Activated CD8-positive, alpha-beta memory T cell treated with anti-CD3 and anti-CD28 coated beads for 36 hours (primary cell): ENCODE measurements around the gene IGSF21. TPM values are rescaled to one million over a fixed set of nuclear protein-coding genes. Genes with fewer than 3 reads are reported as not detected.

Experiments
- CTCF ChIA-PET: fragments of 350-600 bp; sonication (Branson Sonifier 250); formaldehyde crosslinking; loops from one replicate; lab custom pipeline; 2021; ENCODE audit warnings: antibody characterized with exemption; lab: Charles Lee
- POLR2A ChIA-PET: fragments of 350-600 bp; sonication (Branson Sonifier 250); formaldehyde crosslinking; loops from one replicate; lab custom pipeline; 2021; ENCODE audit warnings: antibody characterized with exemption; lab: Charles Lee
- total RNA-seq, 2 experiments: library from RNA; stranded (reverse); gene quantifications; one replicate each; pipeline ENCODE4 v1.2.3, GENCODE V29; 2021

The IGSF21 gene
- total RNA-seq, 2 experiments from 2014 or later: not detected

- ChIA-PET CTCF (no interaction called here), POLR2A (no interaction called here)
Observed at GRCh38 chr1:18238190-18238589, 130.6 kb downstream of the IGSF21 start.

GRCh38 chr1:18239671-18240070 lies 132.1 kb downstream of the IGSF21 start:
- ChIA-PET CTCF (no interaction called here), POLR2A (no interaction called here)

- POLR2A ChIA-PET: no interaction called here
- CTCF ChIA-PET: no interaction called here
Observed at GRCh38 chr1:18240906-18241305, 133.3 kb downstream of the IGSF21 start.

GRCh38 chr1:18241891-18242290 lies 134.3 kb downstream of the IGSF21 start:
- CTCF ChIA-PET: no interaction called here
- POLR2A ChIA-PET: no interaction called here

GRCh38 chr1:18243503-18244175 lies 136.0 kb downstream of the IGSF21 start:
- POLR2A ChIA-PET: no interaction called here
- CTCF ChIA-PET: no interaction called here

- CTCF ChIA-PET: no interaction called here
- POLR2A ChIA-PET: no interaction called here
Observed at GRCh38 chr1:18244762-18245161, 137.2 kb downstream of the IGSF21 start.

- ChIA-PET CTCF (no interaction called here), POLR2A (no interaction called here)
Observed at GRCh38 chr1:18245647-18246046, 138.0 kb downstream of the IGSF21 start.

- ChIA-PET POLR2A (no interaction called here), CTCF (no interaction called here)
Observed at GRCh38 chr1:18246543-18246942, 138.9 kb downstream of the IGSF21 start.

- ChIA-PET CTCF (no interaction called here), POLR2A (no interaction called here)
Observed at GRCh38 chr1:18247151-18247550, 139.6 kb downstream of the IGSF21 start.

- POLR2A ChIA-PET: no interaction called here
Observed at GRCh38 chr1:18249631-18250030, 142.0 kb downstream of the IGSF21 start.

GRCh38 chr1:18253093-18253492 lies 145.5 kb downstream of the IGSF21 start:
- ChIA-PET CTCF (no interaction called here), POLR2A (no interaction called here)

More at GRCh38 chr1:18249631-18250030, 142.0 kb downstream of the IGSF21 start:
- CTCF ChIA-PET: no interaction called here

- POLR2A ChIA-PET: no interaction called here
Observed at GRCh38 chr1:18256282-18257235, 149.0 kb downstream of the IGSF21 start.

GRCh38 chr1:18257778-18258177 lies 150.2 kb downstream of the IGSF21 start:
- ChIA-PET POLR2A (no interaction called here), CTCF (no interaction called here)

More at GRCh38 chr1:18256282-18257235, 149.0 kb downstream of the IGSF21 start:
- CTCF ChIA-PET: no interaction called here

GRCh38 chr1:18261891-18262290 lies 154.3 kb downstream of the IGSF21 start:
- ChIA-PET CTCF (no interaction called here), POLR2A (no interaction called here)

GRCh38 chr1:18262726-18263125 lies 155.1 kb downstream of the IGSF21 start:
- CTCF ChIA-PET: no interaction called here
- POLR2A ChIA-PET: no interaction called here

GRCh38 chr1:18263547-18264120 lies 156.0 kb downstream of the IGSF21 start:
- ChIA-PET POLR2A (no interaction called here), CTCF (no interaction called here)

- CTCF ChIA-PET: no interaction called here
- POLR2A ChIA-PET: no interaction called here
Observed at GRCh38 chr1:18264450-18265039, 156.9 kb downstream of the IGSF21 start.

GRCh38 chr1:18265641-18266040 lies 158.0 kb downstream of the IGSF21 start:
- POLR2A ChIA-PET: no interaction called here
- CTCF ChIA-PET: no interaction called here

GRCh38 chr1:18266391-18266790 lies 158.8 kb downstream of the IGSF21 start:
- POLR2A ChIA-PET: no interaction called here
- CTCF ChIA-PET: no interaction called here

GRCh38 chr1:18271336-18271735 lies 163.7 kb downstream of the IGSF21 start:
- ChIA-PET POLR2A (no interaction called here), CTCF (no interaction called here)
